GM12878 (cell line): Measurements from ENCODE around the gene SLC30A7. TPM values are rescaled to one million over a fixed set of nuclear protein-coding genes. Genes with fewer than 3 reads are reported as not detected.

ENCODE experiments used
- ATAC-seq: fragments of 200-7000 bp; cut with Tn5 transposase; 3 replicates; pipeline ENCODE4 v1.9.1; 2020; ENCODE audit warnings: mild to moderate bottlenecking, moderate library complexity
- BruUV-seq: library from RNA; stranded (reverse); fragments of 400-500 nt; replicated peaks from 2 replicates; lab custom pipeline; 2021; lab: Mats Ljungman, UMichigan
- CTCF ChIA-PET: fragments of 300-600 bp; sonication (Branson Sonifier 250); formaldehyde crosslinking; extraction: SDS; loops from one replicate; lab custom pipeline; 2021; ENCODE audit warnings: inconsistent platforms; lab: Yijun Ruan, JAX
- POLR2A ChIA-PET: fragments of 350-600 bp; formaldehyde crosslinking; extraction: SDS; loops from one replicate; lab custom pipeline; 2021; ENCODE audit warnings: inconsistent platforms; lab: Charles Lee
- RAD21 ChIA-PET: fragments of 300-600 bp; sonication (Branson Sonifier 250); formaldehyde crosslinking; loops from one replicate; lab custom pipeline; 2023; ENCODE audit warnings: antibody characterized with exemption; ENCODE audit not compliant: unreplicated experiment; lab: Charles Lee
- SMC1A ChIA-PET: fragments of 300-600 bp; sonication (Branson Sonifier 250); formaldehyde crosslinking; loops from one replicate; lab custom pipeline; 2023; ENCODE audit not compliant: unreplicated experiment, uncharacterized antibody; lab: Charles Lee
- DNase-seq: peaks from one replicate; pipeline ENCODE4 v3.0.0-alpha.2; 2011; ENCODE audit warnings: low read depth, low spot score
- FAIRE-seq: peaks from 3 replicates; lab custom pipeline; 2011; peaks lifted over from hg19 to GRCh38; lab: Jason Lieb, UNC
- H2AFZ ChIP-seq: 2 replicates; pipeline ENCODE4 v1.6.0; 2011; ENCODE audit warnings: low read depth, low read length, control low read depth; ENCODE audit not compliant: control insufficient read depth
- H3K27ac ChIP-seq: 2 replicates; pipeline ENCODE4 v1.5.1; 2011; ENCODE audit warnings: control low read depth; ENCODE audit not compliant: control insufficient read depth, insufficient read depth
- H3K27me3 ChIP-seq, 2 experiments: replicated peaks in 1 of 2; 2 replicates each; pipeline versions ENCODE4 v1.6.0 to v1.6.1; 2011; ENCODE audit warnings: low read length in 1 of 2; ENCODE audit not compliant: control insufficient read depth in 2 of 2, insufficient read depth in 2 of 2
- H3K36me3 ChIP-seq, 2 experiments: 2 replicates each; pipeline ENCODE4 v1.5.1; 2011; ENCODE audit warnings: low read length in 1 of 2; ENCODE audit not compliant: control insufficient read depth in 2 of 2, insufficient read depth in 2 of 2
- H3K4me1 ChIP-seq: 2 replicates; pipeline ENCODE4 v1.6.1; 2011; ENCODE audit warnings: mild to moderate bottlenecking, low read length, moderate library complexity, mixed read lengths; ENCODE audit not compliant: control insufficient read depth, insufficient read depth
- H3K4me2 ChIP-seq: 2 replicates; pipeline ENCODE4 v1.6.0; 2011; ENCODE audit warnings: control low read depth; ENCODE audit not compliant: control insufficient read depth, insufficient read depth
- H3K4me3 ChIP-seq: fragments of 200-600 bp; sonication (generic); 2 replicates; pipeline ENCODE4 v1.5.1; 2016
- H3K79me2 ChIP-seq: 2 replicates; pipeline ENCODE4 v1.6.0; 2011; ENCODE audit warnings: low read length; ENCODE audit not compliant: control insufficient read depth, insufficient read depth
- H3K9ac ChIP-seq: 2 replicates; pipeline ENCODE4 v1.8.0; 2011; ENCODE audit warnings: low read length, control low read depth, mixed read lengths; ENCODE audit not compliant: control insufficient read depth, insufficient read depth
- H3K9me3 ChIP-seq: replicated peaks from 3 replicates; pipeline ENCODE4 v1.5.1; 2011; ENCODE audit warnings: mild to moderate bottlenecking, low read length; ENCODE audit not compliant: control insufficient read depth, insufficient read depth
- H4K20me1 ChIP-seq: 2 replicates; pipeline ENCODE4 v1.6.0; 2011; ENCODE audit not compliant: control insufficient read depth, insufficient read depth
- BMI1 ChIP-seq: fragments of 450-650 bp; IDR thresholded peaks from 2 replicates; pipeline ENCODE4 v1.6.1; 2016; ENCODE audit warnings: mild to moderate bottlenecking, moderate library complexity, borderline replicate concordance
- CREM ChIP-seq: IDR thresholded peaks from 2 replicates; pipeline ENCODE4 v1.6.1; 2014; ENCODE audit warnings: antibody characterized with exemption, low read depth
- FOXM1 ChIP-seq: IDR thresholded peaks from 2 replicates; pipeline ENCODE4 v1.6.1; 2012; ENCODE audit warnings: low read depth, mild to moderate bottlenecking, inconsistent platforms, low read length, moderate library complexity
- PML ChIP-seq: IDR thresholded peaks from 2 replicates; pipeline ENCODE4 v1.6.1; 2012; ENCODE audit warnings: low read length, inconsistent platforms
- RAD21 ChIP-seq: IDR thresholded peaks from 2 replicates; pipeline ENCODE4 v1.6.1; 2011; ENCODE audit warnings: mild to moderate bottlenecking, low read depth, low read length, moderate library complexity; ENCODE audit not compliant: insufficient read depth
- TCF12 ChIP-seq: IDR thresholded peaks from 2 replicates; pipeline ENCODE4 v1.6.1; 2011; ENCODE audit warnings: low read depth, mild to moderate bottlenecking, low read length
- ZNF207 ChIP-seq: fragments of 450-650 bp; IDR thresholded peaks from 2 replicates; pipeline ENCODE4 v1.6.1; 2014; ENCODE audit warnings: antibody characterized with exemption, mild to moderate bottlenecking, borderline replicate concordance
- WGBS: methylation state at CpG from one replicate; pipeline ENCODE4 v1.1.6; 2016; ENCODE audit warnings: low lambda C conversion rate; ENCODE audit not compliant: insufficient replicate concordance, insufficient coverage; ENCODE audit errors: missing lambda C conversion rate; 5-methylcytosine and 5-hydroxymethylcytosine counted together
- in situ Hi-C: fragments of 300-500 bp; cut with MboI; formaldehyde crosslinking; loops from 9 replicates; pipeline ENCODE4 v1.14.3; 2018; ENCODE audit warnings: mixed read lengths
- intact Hi-C: fragments of 100-400 bp; cut with micrococcal nuclease; formaldehyde crosslinking; loops from one replicate; pipeline ENCODE4 v1.14.2; 2022; ENCODE audit not compliant: unreplicated experiment
- polyA plus RNA-seq, 11 experiments: library from polyadenylated mRNA; depleted of rRNA in 4 of 11; unstranded in 6 of 11; stranded (reverse) in 5 of 11; fragments of >200 nt; fragmentation: Nextera tagmentation in 4 of 11; fragmentation: Illumina TruSeq in 1 of 11; extraction: Ambion mirVana in 4 of 11; extraction: Trizol in 1 of 11; gene quantifications; 1 replicate in 1 of 11; 2 replicates in 10 of 11; pipeline versions ENCODE4 v1.2.1 to v1.2.3, GENCODE V29; 2011 to 2016; ENCODE audit warnings: inconsistent platforms in 2 of 11, missing spikeins in 2 of 11, low read depth in 1 of 11
- total RNA-seq, 4 experiments: library from RNA; depleted of rRNA in 3 of 4; stranded (reverse); fragments of >200 nt in 3 of 4; fragmentation: Illumina TruSeq in 1 of 4; extraction: Trizol in 1 of 4; gene quantifications; 2 replicates each; pipeline versions ENCODE4 v1.2.1 to v1.2.3, GENCODE V29; 2013 to 2021
- TF ChIP-seq, protein P1 (sequence below): fragments of 450-650 bp; IDR thresholded peaks from 2 replicates; pipeline ENCODE4 v1.6.1; 2016; ENCODE audit warnings: mild to moderate bottlenecking, moderate library complexity, borderline replicate concordance
- TF ChIP-seq, protein P2 (sequence below): fragments of 450-650 bp; IDR thresholded peaks from 2 replicates; pipeline ENCODE4 v1.6.1; 2017; ENCODE audit warnings: mild to moderate bottlenecking, moderate library complexity
- TF ChIP-seq, protein P3 (sequence below), 3 experiments: IDR thresholded peaks in 2 of 3; conservative IDR thresholded peaks in 1 of 3; 2 replicates each; pipeline ENCODE4 v1.5.1; 2011; ENCODE audit warnings: low read depth in 3 of 3, low read length in 3 of 3, mild to moderate bottlenecking in 3 of 3, control low read depth in 2 of 3, moderate library complexity in 2 of 3, inconsistent platforms in 1 of 3, mixed read lengths in 1 of 3; ENCODE audit not compliant: control insufficient read depth in 2 of 3, insufficient read depth in 1 of 3; ENCODE audit errors: extremely low read depth in 1 of 3
- TF ChIP-seq, protein P4 (sequence below): IDR thresholded peaks from 2 replicates; pipeline ENCODE4 v1.6.1; 2012; ENCODE audit warnings: low read depth, low read length, improper control_type of control experiment

SLC30A7 gene
- total and polyA plus RNA-seq, 10 of the 15 experiments (the other 5 are each of a cell fraction or from before 2014, with no cell fraction given) = 4.4 to 23.3 (median 16.9) TPM

DNA sequence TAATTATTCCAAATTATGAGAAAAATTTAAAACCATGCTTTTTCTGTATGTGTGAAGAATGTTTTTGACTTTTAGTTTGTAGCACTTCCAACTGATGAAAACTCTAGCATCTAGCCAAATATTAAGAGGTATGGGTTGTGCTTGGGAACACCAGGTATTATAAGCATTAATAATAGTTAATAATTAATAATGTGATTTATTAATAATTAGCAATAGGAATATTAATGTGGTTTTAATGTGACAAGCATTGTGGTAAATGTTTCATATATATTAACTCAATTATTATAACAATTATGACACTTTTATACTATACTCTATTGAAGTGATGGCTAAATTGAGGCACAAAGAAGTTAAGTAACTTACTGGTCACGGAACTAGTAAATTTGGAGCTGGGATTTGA is 7.9 kb downstream of the SLC30A7 start (continued):
- no peak for TF ChIP-seq PML
- TF ChIP-seq BMI1 = no peak
- TF ChIP-seq CREM = no peak

GRCh38 chr1:100904528-100904927 is 8.6 kb downstream of the SLC30A7 start:
- no peak overlapping the region for H3K9ac ChIP-seq
- H3K79me2 ChIP-seq = peaks cover 4% of the 10 kb centered on the region
- ChIA-PET RAD21 (no interaction called here), POLR2A (interaction anchor here (0.7 to 1.3 kb wide), 2 partner anchors 9 to 10 kb away, joined by 3 to 4 read pairs; no protein-coding TSS in a partner anchor), SMC1A (interaction anchor here (1.3 kb wide), 1 partner anchor 14 kb away, joined by 3 read pairs; no protein-coding TSS in a partner anchor), CTCF (interaction anchor here (1.0 to 1.3 kb wide), 2 partner anchors 384 to 534 kb away, joined by 3 to 4 read pairs; no protein-coding TSS in a partner anchor)
- H3K4me1 ChIP-seq = no peaks in the 10 kb centered on the region
- no peak overlapping the region for H2AFZ ChIP-seq
- in situ Hi-C loops = no loop called here
- intact Hi-C loops = no loop called here
- H3K36me3 ChIP-seq = peaks cover 3 to 28% of the 10 kb centered on the region in 2 experiments
- no peak for DNase-seq
- FAIRE-seq = no peak
- WGBS = 100% methylated on average over 2 of the region's 2 CpGs
- no peak overlapping the region for H3K4me2 ChIP-seq
- H3K27me3 ChIP-seq = no peaks in the 10 kb centered on the region
- BruUV-seq = no TSS peak
- no peaks in the 10 kb centered on the region; the same call in 1 of the 3 replicates for H3K9me3 ChIP-seq
- H4K20me1 ChIP-seq = no peaks in the 10 kb centered on the region
- no peak for ATAC-seq
- H3K27ac ChIP-seq = no peak overlapping the region
- no peak overlapping the region for H3K4me3 ChIP-seq
- TF ChIP-seq, protein P1, sequence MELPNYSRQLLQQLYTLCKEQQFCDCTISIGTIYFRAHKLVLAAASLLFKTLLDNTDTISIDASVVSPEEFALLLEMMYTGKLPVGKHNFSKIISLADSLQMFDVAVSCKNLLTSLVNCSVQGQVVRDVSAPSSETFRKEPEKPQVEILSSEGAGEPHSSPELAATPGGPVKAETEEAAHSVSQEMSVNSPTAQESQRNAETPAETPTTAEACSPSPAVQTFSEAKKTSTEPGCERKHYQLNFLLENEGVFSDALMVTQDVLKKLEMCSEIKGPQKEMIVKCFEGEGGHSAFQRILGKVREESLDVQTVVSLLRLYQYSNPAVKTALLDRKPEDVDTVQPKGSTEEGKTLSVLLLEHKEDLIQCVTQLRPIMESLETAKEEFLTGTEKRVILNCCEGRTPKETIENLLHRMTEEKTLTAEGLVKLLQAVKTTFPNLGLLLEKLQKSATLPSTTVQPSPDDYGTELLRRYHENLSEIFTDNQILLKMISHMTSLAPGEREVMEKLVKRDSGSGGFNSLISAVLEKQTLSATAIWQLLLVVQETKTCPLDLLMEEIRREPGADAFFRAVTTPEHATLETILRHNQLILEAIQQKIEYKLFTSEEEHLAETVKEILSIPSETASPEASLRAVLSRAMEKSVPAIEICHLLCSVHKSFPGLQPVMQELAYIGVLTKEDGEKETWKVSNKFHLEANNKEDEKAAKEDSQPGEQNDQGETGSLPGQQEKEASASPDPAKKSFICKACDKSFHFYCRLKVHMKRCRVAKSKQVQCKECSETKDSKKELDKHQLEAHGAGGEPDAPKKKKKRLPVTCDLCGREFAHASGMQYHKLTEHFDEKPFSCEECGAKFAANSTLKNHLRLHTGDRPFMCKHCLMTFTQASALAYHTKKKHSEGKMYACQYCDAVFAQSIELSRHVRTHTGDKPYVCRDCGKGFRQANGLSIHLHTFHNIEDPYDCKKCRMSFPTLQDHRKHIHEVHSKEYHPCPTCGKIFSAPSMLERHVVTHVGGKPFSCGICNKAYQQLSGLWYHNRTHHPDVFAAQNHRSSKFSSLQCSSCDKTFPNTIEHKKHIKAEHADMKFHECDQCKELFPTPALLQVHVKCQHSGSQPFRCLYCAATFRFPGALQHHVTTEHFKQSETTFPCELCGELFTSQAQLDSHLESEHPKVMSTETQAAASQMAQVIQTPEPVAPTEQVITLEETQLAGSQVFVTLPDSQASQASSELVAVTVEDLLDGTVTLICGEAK = no peak
- TF ChIP-seq ZNF207 = no peak
- TF ChIP-seq FOXM1 = no peak
- TF ChIP-seq TCF12 = no peak
- TF ChIP-seq, protein P2, sequence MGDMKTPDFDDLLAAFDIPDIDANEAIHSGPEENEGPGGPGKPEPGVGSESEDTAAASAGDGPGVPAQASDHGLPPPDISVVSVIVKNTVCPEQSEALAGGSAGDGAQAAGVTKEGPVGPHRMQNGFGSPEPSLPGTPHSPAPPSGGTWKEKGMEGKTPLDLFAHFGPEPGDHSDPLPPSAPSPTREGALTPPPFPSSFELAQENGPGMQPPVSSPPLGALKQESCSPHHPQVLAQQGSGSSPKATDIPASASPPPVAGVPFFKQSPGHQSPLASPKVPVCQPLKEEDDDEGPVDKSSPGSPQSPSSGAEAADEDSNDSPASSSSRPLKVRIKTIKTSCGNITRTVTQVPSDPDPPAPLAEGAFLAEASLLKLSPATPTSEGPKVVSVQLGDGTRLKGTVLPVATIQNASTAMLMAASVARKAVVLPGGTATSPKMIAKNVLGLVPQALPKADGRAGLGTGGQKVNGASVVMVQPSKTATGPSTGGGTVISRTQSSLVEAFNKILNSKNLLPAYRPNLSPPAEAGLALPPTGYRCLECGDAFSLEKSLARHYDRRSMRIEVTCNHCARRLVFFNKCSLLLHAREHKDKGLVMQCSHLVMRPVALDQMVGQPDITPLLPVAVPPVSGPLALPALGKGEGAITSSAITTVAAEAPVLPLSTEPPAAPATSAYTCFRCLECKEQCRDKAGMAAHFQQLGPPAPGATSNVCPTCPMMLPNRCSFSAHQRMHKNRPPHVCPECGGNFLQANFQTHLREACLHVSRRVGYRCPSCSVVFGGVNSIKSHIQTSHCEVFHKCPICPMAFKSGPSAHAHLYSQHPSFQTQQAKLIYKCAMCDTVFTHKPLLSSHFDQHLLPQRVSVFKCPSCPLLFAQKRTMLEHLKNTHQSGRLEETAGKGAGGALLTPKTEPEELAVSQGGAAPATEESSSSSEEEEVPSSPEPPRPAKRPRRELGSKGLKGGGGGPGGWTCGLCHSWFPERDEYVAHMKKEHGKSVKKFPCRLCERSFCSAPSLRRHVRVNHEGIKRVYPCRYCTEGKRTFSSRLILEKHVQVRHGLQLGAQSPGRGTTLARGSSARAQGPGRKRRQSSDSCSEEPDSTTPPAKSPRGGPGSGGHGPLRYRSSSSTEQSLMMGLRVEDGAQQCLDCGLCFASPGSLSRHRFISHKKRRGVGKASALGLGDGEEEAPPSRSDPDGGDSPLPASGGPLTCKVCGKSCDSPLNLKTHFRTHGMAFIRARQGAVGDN = no peak
- TF ChIP-seq RAD21 = no peak
- TF ChIP-seq, protein P3, sequence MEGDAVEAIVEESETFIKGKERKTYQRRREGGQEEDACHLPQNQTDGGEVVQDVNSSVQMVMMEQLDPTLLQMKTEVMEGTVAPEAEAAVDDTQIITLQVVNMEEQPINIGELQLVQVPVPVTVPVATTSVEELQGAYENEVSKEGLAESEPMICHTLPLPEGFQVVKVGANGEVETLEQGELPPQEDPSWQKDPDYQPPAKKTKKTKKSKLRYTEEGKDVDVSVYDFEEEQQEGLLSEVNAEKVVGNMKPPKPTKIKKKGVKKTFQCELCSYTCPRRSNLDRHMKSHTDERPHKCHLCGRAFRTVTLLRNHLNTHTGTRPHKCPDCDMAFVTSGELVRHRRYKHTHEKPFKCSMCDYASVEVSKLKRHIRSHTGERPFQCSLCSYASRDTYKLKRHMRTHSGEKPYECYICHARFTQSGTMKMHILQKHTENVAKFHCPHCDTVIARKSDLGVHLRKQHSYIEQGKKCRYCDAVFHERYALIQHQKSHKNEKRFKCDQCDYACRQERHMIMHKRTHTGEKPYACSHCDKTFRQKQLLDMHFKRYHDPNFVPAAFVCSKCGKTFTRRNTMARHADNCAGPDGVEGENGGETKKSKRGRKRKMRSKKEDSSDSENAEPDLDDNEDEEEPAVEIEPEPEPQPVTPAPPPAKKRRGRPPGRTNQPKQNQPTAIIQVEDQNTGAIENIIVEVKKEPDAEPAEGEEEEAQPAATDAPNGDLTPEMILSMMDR (IDR thresholded peaks at IDR 0.05 in 2 of 3, conservative IDR thresholded peaks at IDR 0.05 in 1 of 3; ENCODE audit: control insufficient read depth in 2 of 3, extremely low read depth in 1 of 3, insufficient read depth in 1 of 3, low read depth in 3 of 3, low read length in 3 of 3) = no peak
- TF ChIP-seq, protein P4, sequence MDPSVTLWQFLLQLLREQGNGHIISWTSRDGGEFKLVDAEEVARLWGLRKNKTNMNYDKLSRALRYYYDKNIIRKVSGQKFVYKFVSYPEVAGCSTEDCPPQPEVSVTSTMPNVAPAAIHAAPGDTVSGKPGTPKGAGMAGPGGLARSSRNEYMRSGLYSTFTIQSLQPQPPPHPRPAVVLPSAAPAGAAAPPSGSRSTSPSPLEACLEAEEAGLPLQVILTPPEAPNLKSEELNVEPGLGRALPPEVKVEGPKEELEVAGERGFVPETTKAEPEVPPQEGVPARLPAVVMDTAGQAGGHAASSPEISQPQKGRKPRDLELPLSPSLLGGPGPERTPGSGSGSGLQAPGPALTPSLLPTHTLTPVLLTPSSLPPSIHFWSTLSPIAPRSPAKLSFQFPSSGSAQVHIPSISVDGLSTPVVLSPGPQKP = no peak
